Cerebellar cortex (tissue), 1 donor: ENCODE results near the gene FAM3B.
"Not testable (repeated sequence)": the region's sequence is repeated elsewhere in the genome, so short reads cannot be mapped to it uniquely, and the experiment has no call there.

Experiments used
- DNase-seq: peaks from one replicate; pipeline ENCODE4 v3.0.0-alpha.2; 2015; ENCODE audit warnings: low spot score

Gene FAM3B

GRCh38 chr21:41350436-41351155 is 34.0 kb downstream of the FAM3B start:
- DNase-seq: no peak

- no peak for DNase-seq
Observed at GRCh38 chr21:41357546-41357945, 40.9 kb downstream of the FAM3B start.

GRCh38 chr21:41358193-41359166 is 41.9 kb downstream of the FAM3B start:
- no peak for DNase-seq

- DNase-seq: no peak
Observed at GRCh38 chr21:41359286-41359685, 42.7 kb downstream of the FAM3B start.

GRCh38 chr21:41359754-41360071 is 43.1 kb downstream of the FAM3B start:
- not testable (repeated sequence) for DNase-seq

- DNase-seq: no peak
Observed at GRCh38 chr21:41360072-41360821, 43.6 kb downstream of the FAM3B start.

- no peak for DNase-seq
Observed at GRCh38 chr21:41361053-41361785, 44.6 kb downstream of the FAM3B start.

GRCh38 chr21:41361786-41362604 is 45.4 kb downstream of the FAM3B start, which contains the start of gene MX2:
TSS of gene MX2 (plus strand) at chr21:41362027. CDS start at chr21:41376907, 14,880 bp downstream.
- no peak for DNase-seq

GRCh38 chr21:41362605-41363369 is 46.2 kb downstream of the FAM3B start:
- no peak for DNase-seq

- no peak for DNase-seq
Observed at GRCh38 chr21:41363370-41364270, 47.0 kb downstream of the FAM3B start.

- DNase-seq: no peak
Observed at GRCh38 chr21:41364308-41364707, 47.7 kb downstream of the FAM3B start.

GRCh38 chr21:41365377-41366107 is 48.9 kb downstream of the FAM3B start:
- no peak for DNase-seq

GRCh38 chr21:41366522-41367151 is 50.0 kb downstream of the FAM3B start:
- no peak for DNase-seq

GRCh38 chr21:41367301-41367944 is 50.8 kb downstream of the FAM3B start:
- DNase-seq: no peak

- no peak for DNase-seq
Observed at GRCh38 chr21:41367945-41368734, 51.5 kb downstream of the FAM3B start.

- DNase-seq: no peak
Observed at GRCh38 chr21:41368735-41369104, 52.1 kb downstream of the FAM3B start.
